ENCODE measurements around the gene FBXO3. TPM values are rescaled to one million over a fixed set of nuclear protein-coding genes. Genes with fewer than 3 reads are reported as not detected.

The FBXO3 gene
- total RNA-seq, 1 experiment from 2014 or later, result 27.2 TPM

- no peak for TF ChIP-seq CTCF (IDR thresholded peaks at IDR 0.05 in 2 of 3, conservative IDR thresholded peaks at IDR 0.05 in 1 of 3; ENCODE audit: borderline replicate concordance in 1 of 3, insufficient read depth in 1 of 3, low read depth in 2 of 3, low read length in 2 of 3)
Measured at GRCh38 chr11:33706546-33706945, 67.8 kb downstream of the FBXO3 start (continued).

GRCh38 chr11:33704240-33705002, 69.9 kb downstream of the FBXO3 start:
- Histone ChIP-seq H4K20me1 (ENCODE audit: insufficient read depth) (no peaks in the 10 kb centered on the region; the same call in 1 of the 2 replicates), H2AFZ (ENCODE audit: low read depth, low read length, poor library complexity, severe bottlenecking) (no peak overlapping the region), H3K27ac (ENCODE audit: low read depth, low read length) (no peak overlapping the region), H3K4me2 (ENCODE audit: low read length) (peak overlapping the region; percentile 56), H3K79me2 (ENCODE audit: insufficient read depth, low read length) (no peaks in the 10 kb centered on the region), H3K4me3 (replicated peaks in 1 of 2; ENCODE audit: low read depth in 1 of 2, low read length in 2 of 2) (no peak overlapping the region), H3K4me1 (ENCODE audit: control insufficient read depth in 1 of 2, insufficient read depth in 2 of 2, low read length in 2 of 2) (peaks cover 10 to 60% of the 10 kb centered on the region in 2 experiments), H3K27me3 (ENCODE audit: insufficient read depth, low read length) (no peaks in the 10 kb centered on the region), H3K9me2 (ENCODE audit: insufficient read depth) (no peaks in the 10 kb centered on the region), H3K36me3 (ENCODE audit: control insufficient read depth in 1 of 2, insufficient read depth in 2 of 2, low read length in 2 of 2) (peaks cover 10 to 17% of the 10 kb centered on the region in 2 experiments; a peak in 2 of 4 replicates), H3K9ac (ENCODE audit: low read length) (peak overlapping the region; percentile 32; the same call in 1 of the 2 replicates), H3K9me3 (ENCODE audit: control insufficient read depth in 1 of 2, insufficient read depth in 1 of 2, low read depth in 1 of 2, low read length in 2 of 2) (no peaks in the 10 kb centered on the region)
- POLR2A ChIA-PET, result interaction anchor here (1.3 to 4.6 kb wide), 2 partner anchors 14 kb away, joined by 3 to 38 read pairs; no protein-coding TSS in a partner anchor
- RAD21 ChIA-PET (ENCODE audit: low non-redundant PET in 1 of 2, low total read pairs in 2 of 2, uncharacterized antibody in 2 of 2, unreplicated experiment in 2 of 2), result no interaction called here
- no peak for DNase-seq (ENCODE audit: low read depth, low spot score)
- BruUV-seq (replicated peaks), result no TSS peak
- CTCF ChIA-PET, result interaction anchor here (1.3 to 3.7 kb wide), 2 partner anchors 11 to 38 kb away, joined by 7 to 15 read pairs; no protein-coding TSS in a partner anchor
- intact Hi-C loops (cut with micrococcal nuclease), result loop anchor here (5.0 kb wide), 1 partner anchor 33 kb away; the partner anchor contains the start of gene CD59
- TF ChIP-seq CBX3 (IDR thresholded peaks at IDR 0.05; ENCODE audit: low read depth) (no peak), POLR2AphosphoS5 (IDR thresholded peaks at IDR 0.05; ENCODE audit: low read depth, low read length) (no peak), SP1 (IDR thresholded peaks at IDR 0.05; ENCODE audit: low read depth) (no peak), EZH2phosphoT487 (IDR thresholded peaks at IDR 0.05; ENCODE audit: borderline replicate concordance) (no peak), POLR2A (IDR thresholded peaks at IDR 0.05; ENCODE audit: borderline replicate concordance, extremely low read depth, insufficient read depth, insufficient read length) (no peak), FOSL1 (IDR thresholded peaks at IDR 0.05; ENCODE audit: low read depth) (no peak), CTCF (IDR thresholded peaks at IDR 0.05 in 2 of 3, conservative IDR thresholded peaks at IDR 0.05 in 1 of 3; ENCODE audit: borderline replicate concordance in 1 of 3, insufficient read depth in 1 of 3, low read depth in 2 of 3, low read length in 2 of 3) (peak in 2 of 3 experiments; percentile 2 to 26; a peak in 1 of 6 replicates), EZH2 (IDR thresholded peaks at IDR 0.05) (no peak)
- ATAC-seq, result no peak
